C4-2B (cell line): Measurements from ENCODE around the gene WDR72.

ENCODE experiments used
- H3K27ac ChIP-seq: fragments of 450-650 bp; 2 replicates; pipeline ENCODE4 v1.5.1; 2017
- ZFX ChIP-seq: fragments of 450-650 bp; IDR thresholded peaks from 2 replicates; pipeline ENCODE4 v1.6.1; 2017
- TF ChIP-seq, protein P1 (sequence below): fragments of 450-650 bp; conservative IDR thresholded peaks from 2 replicates; pipeline ENCODE4 v1.5.1; 2017; ENCODE audit warnings: mild to moderate bottlenecking

WDR72 gene

DNA sequence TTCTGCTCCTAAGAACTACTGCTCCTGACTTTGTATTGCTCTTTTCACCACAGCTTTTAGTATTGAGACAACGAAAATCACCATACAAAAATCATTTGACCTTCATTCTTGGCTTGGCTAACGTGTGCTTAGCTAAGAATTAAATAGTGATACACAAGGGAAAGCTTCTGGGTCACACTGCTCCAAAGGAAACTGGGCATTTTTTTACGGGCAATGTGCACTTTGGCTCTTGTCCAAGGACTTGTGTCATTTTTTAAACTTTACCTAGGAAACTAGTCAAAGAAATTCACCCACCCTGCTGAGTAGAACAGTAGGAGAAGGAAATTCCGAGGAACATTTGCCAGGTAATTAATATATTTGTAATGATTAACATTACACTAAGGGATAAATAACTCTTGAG, 19.8 kb downstream of the WDR72 start:
- no peak for TF ChIP-seq ZFX
- TF ChIP-seq, protein P1, sequence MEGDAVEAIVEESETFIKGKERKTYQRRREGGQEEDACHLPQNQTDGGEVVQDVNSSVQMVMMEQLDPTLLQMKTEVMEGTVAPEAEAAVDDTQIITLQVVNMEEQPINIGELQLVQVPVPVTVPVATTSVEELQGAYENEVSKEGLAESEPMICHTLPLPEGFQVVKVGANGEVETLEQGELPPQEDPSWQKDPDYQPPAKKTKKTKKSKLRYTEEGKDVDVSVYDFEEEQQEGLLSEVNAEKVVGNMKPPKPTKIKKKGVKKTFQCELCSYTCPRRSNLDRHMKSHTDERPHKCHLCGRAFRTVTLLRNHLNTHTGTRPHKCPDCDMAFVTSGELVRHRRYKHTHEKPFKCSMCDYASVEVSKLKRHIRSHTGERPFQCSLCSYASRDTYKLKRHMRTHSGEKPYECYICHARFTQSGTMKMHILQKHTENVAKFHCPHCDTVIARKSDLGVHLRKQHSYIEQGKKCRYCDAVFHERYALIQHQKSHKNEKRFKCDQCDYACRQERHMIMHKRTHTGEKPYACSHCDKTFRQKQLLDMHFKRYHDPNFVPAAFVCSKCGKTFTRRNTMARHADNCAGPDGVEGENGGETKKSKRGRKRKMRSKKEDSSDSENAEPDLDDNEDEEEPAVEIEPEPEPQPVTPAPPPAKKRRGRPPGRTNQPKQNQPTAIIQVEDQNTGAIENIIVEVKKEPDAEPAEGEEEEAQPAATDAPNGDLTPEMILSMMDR: no peak
- H3K27ac ChIP-seq: no peak overlapping the region

DNA sequence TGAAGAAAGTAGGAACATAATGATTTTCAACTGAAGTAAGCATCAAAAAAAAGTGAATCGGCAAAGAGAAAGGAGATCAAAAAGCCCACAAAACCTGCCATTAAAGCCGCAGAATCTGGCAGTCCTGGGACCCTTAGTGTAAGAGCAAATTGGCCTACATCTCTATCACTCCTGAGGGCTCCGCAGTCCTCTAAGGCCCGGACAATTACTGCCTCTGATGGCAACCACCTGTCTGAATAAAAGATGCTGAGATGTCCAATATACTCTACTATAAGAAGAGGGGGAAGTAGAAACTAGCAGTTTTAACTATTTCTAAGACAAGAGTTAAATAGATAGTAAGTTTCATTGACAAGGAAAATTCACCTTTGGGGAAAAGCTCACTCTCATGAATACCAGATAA, 20.3 kb downstream of the WDR72 start:
- no peak overlapping the region for H3K27ac ChIP-seq
- TF ChIP-seq, protein P1: no peak
- no peak for TF ChIP-seq ZFX

DNA sequence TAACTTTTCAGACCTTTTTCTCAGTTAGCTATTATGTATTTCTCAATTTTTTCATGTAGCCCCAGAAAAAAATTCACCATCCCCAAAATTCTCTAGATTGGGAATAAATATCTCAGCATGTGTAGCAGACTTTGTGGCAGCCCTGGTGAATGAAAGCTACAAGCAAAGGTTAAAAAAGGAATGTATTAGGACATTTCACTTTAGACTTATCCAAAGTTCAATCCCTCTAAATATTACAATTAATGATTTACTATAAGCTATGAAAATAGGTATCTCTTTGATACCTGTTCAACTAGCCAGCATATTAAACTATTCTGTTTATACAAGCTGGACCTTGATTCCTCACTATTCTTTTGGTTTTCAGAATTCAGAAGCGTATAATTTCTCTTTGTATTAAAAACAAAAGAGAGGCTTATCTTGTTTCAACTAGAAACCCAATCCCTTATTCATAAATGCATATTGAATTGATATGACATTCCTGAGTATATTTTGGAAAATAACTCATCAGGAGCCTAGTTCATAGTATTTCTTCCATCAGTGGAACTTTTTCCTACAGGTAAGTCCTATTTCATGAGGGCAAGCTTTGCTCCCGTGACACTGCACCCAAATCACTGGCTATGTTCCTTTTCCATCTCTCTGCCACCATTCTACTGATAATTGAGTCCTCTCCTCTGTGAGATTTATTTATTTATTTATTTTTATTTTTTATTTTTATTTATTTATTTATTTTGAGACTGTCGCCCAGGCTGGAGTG, 38.0 kb downstream of the WDR72 start:
- no peak overlapping the region for H3K27ac ChIP-seq
- TF ChIP-seq ZFX: no peak
- TF ChIP-seq, protein P1: no peak

DNA sequence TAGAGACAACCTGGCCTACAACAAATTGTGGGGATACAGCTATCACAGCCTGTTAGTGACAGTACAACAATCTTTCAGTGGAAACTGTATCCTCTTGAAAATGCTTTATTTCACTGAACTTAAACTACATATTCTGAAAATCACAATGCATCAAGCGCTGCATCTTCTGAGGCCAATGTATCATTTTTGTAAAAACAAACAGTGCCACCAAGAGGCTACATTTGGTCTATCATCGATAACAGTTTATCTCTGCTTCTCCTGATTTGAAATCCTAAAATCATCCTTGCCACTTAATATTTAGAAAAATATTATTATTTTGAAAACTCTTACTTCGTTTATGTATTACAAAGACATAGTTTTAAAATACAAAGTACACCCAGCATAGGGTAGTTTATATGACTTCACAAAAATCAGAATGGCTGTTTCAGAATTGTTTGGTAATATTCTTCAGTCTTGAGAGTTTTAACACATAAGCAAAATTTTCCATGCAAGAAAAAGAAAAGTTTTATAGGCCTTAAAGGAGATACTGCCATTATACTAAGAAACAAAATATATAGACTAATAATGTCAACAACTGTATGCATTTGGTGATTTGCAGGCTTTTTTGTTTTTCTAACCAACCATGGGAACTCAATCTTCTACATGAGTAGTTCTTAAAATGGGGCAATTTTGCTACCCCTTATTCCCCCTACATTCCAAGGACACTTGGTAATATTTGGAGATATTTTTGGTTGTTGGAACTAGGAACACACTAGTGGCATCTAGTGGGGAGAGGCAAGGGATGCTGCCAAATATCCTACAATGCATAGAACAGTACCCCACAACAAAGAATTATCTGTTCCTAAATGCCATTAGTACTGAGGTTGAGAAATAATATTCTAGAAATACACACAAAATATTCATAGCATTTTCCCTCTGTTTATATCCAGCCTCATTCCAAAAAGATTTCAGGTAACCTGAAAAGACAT, 42.3 kb downstream of the WDR72 start:
- H3K27ac ChIP-seq: no peak overlapping the region
- TF ChIP-seq ZFX: no peak
- TF ChIP-seq, protein P1: peak; percentile 67

DNA sequence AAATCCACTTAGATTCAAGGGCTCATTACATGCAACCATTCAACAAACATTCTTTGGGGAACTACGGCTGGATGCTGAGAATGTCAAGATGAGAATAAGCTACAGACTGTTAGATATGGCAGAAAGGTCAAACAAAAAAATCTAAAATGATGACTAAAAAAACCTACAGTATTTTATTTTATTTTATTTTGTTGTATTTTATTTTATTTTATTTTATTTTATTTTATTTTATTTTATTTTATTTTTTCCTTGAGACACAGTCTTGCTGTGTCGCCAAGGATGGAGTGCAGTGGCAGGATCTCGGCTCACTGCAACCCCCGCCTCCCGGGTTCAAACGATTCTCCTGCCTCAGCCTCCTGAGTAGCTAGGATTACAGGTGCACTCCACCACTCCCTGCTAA, 46.2 kb downstream of the WDR72 start:
- no peak for TF ChIP-seq ZFX
- TF ChIP-seq, protein P1: no peak
- no peak overlapping the region for H3K27ac ChIP-seq

DNA sequence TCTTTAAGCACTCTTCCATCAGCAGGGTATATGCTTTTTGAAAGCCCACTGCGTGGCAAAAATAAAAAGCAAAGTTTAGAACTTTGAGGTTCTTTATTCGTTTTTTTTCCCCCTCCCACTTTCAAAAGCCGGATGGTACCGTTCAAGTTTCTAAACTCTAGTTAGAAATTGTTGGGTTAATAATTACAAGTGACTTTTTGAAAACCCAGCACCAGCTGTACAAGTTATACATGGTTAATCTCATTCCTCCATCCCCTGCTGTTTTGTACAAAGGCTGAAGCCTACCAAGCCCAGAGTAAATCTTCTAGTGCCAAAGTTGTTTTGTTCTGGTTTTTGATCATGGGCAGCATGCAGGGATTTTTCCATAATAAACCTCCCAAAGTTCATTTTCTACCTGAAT, 48.6 kb downstream of the WDR72 start:
- no peak for TF ChIP-seq ZFX
- TF ChIP-seq, protein P1: no peak

DNA sequence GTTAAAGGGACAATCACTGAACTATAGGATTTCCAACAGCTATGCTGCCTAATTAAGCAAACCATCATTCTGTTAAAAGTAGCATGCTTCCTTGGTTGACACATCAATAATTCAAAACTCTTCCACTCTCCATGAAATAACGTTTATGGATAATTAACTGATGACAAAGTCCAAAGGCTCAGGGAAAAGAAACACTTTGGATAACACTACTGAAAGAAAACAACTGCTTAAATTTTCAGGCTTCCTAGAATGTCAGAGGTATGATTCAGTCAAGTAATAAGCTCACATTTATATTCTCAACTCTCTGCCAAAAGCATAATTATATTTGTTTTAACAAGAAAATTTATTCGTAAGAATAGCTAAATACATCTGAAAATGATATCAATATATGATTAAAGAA, 49.6 kb downstream of the WDR72 start:
- TF ChIP-seq, protein P1: no peak
- TF ChIP-seq ZFX: no peak
- no peak overlapping the region for H3K27ac ChIP-seq

More for the DNA sequence above, 48.6 kb downstream of the WDR72 start:
- no peak overlapping the region for H3K27ac ChIP-seq
